Gastrocnemius medialis (tissue), 4 donors: ENCODE data around the gene GLT6D1.
"Not testable (repeated sequence)": the region's sequence is repeated elsewhere in the genome, so short reads cannot be mapped to it uniquely, and the experiment has no call there.

ENCODE experiments used
- CTCF ChIP-seq, 5 experiments: fragments of 450-650 bp in 3 of 5; fragments of 200-600 bp in 2 of 5; sonication (generic) in 2 of 5; IDR thresholded peaks in 4 of 5; conservative IDR thresholded peaks in 1 of 5; 1 replicate in 4 of 5; 2 replicates in 1 of 5; pipeline ENCODE4 v1.5.1; 2016 to 2019; ENCODE audit warnings: antibody characterized with exemption in 5 of 5, mild to moderate bottlenecking in 3 of 5, moderate library complexity in 3 of 5
- POLR2A ChIP-seq, 2 donors: fragments of 450-650 bp; IDR thresholded peaks; one replicate each; pipeline ENCODE4 v1.6.1; 2017; ENCODE audit warnings: antibody characterized with exemption in 2 of 2, mild to moderate bottlenecking in 2 of 2, moderate library complexity in 2 of 2

GRCh38 chr9:135669018-135669417 lies 29.7 kb upstream of the GLT6D1 start:
- TF ChIP-seq CTCF (IDR thresholded peaks at IDR 0.05 in 4 of 5, conservative IDR thresholded peaks at IDR 0.05 in 1 of 5); POLR2A (IDR thresholded peaks at IDR 0.05): not testable (repeated sequence)
